Duodenal mucosa (tissue), 2 donors: ENCODE data around the gene DPYD.

Source experiments
- H3K27ac ChIP-seq: one replicate; pipeline ENCODE4 v1.7.0; 2013; ENCODE audit warnings: low read depth, low read length
- H3K27me3 ChIP-seq, 2 donors: one replicate each; pipeline ENCODE4 v1.7.0; 2013; ENCODE audit warnings: low read length in 2 of 2, control low read depth in 1 of 2; ENCODE audit not compliant: insufficient read depth in 2 of 2, control insufficient read depth in 1 of 2
- H3K36me3 ChIP-seq, 2 donors: one replicate each; pipeline ENCODE4 v1.7.0; 2013; ENCODE audit warnings: low read length in 2 of 2, control low read depth in 1 of 2; ENCODE audit not compliant: insufficient read depth in 2 of 2, control insufficient read depth in 1 of 2
- H3K4me1 ChIP-seq, 2 donors: one replicate each; pipeline ENCODE4 v1.7.0; 2013; ENCODE audit warnings: low read length in 2 of 2, control low read depth in 1 of 2; ENCODE audit not compliant: insufficient read depth in 2 of 2, control insufficient read depth in 1 of 2
- H3K4me3 ChIP-seq, 2 donors: one replicate each; pipeline ENCODE4 v1.7.0; 2013; ENCODE audit warnings: low read length in 2 of 2, low read depth in 1 of 2
- H3K9ac ChIP-seq, 2 donors: one replicate each; pipeline ENCODE4 v1.7.0; 2013; ENCODE audit warnings: low read length in 2 of 2, low read depth in 1 of 2
- H3K9me3 ChIP-seq, 2 donors: one replicate each; pipeline ENCODE4 v1.7.0; 2013; ENCODE audit warnings: low read length in 2 of 2, control low read depth in 1 of 2; ENCODE audit not compliant: control insufficient read depth in 1 of 2

DPYD gene

DNA sequence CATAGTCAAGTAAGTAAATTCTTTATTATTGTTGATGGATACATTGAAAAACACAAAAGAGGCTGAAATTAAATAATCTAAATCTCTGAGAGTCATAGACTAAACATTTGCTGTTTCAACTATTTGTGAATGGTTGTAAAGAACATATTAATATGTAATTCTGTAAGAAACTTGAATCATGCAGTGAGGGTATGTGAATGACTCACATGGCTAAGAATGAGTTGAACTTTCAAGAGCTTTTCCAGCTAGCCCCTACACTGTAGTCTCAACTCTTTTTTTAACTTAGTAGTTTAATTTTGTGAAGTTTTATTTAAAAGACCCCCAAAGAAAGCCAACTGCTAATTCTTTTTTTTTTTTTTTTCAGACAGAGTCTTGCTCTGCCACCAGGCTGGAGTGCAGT, 588.1 kb downstream of the DPYD start:
- Histone ChIP-seq H3K4me1 (no peaks in the 10 kb centered on the region), H3K4me3 (no peak overlapping the region), H3K36me3 (no peaks in the 10 kb centered on the region), H3K9me3 (no peaks in the 10 kb centered on the region), H3K9ac (no peak overlapping the region), H3K27ac (no peak overlapping the region), H3K27me3 (no peaks in the 10 kb centered on the region)

DNA sequence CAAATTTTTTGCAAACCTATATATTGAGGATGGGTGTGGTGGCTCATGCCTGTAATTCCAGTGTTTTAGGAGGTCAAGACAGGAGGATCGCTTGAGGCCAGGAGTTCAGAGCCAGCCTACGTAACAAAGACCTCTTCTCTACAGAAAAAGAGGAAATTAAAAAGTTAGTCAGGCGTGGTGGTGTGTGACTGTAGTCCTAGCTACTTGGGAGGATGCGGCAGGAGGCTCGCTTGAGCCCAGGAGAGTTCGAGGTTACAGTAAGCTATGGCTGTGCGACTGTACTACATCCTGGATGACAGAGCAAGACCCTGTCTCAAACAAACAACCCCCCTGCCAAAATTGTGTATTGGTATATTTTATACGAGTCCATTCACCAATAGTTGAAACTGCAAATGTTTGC, 589.7 kb downstream of the DPYD start:
- Histone ChIP-seq H3K4me1 (no peaks in the 10 kb centered on the region), H3K4me3 (no peak overlapping the region), H3K27ac (no peak overlapping the region), H3K36me3 (no peaks in the 10 kb centered on the region), H3K9me3 (no peaks in the 10 kb centered on the region), H3K9ac (no peak overlapping the region), H3K27me3 (no peaks in the 10 kb centered on the region)

DNA sequence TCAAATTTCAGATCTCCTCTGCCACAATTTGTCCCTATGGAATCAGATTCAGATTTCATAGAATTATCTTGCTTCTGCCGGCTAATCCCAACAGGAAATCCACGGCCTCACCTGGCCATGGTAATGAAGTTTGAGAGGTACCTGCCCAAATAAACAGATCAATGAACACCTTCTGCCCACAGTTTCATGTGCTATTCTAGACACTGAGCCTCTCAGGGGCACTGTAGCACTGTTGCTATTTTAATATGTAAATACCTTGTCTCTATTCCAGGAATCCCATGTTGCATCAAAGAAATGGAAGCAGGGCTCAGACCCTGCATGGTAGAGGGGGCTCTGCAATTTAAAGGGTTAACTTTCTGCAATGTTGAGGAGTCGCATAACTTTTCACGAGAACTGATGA, 606.1 kb downstream of the DPYD start:
- Histone ChIP-seq H3K4me1 (no peaks in the 10 kb centered on the region), H3K9me3 (no peaks in the 10 kb centered on the region), H3K4me3 (no peak overlapping the region)

DNA sequence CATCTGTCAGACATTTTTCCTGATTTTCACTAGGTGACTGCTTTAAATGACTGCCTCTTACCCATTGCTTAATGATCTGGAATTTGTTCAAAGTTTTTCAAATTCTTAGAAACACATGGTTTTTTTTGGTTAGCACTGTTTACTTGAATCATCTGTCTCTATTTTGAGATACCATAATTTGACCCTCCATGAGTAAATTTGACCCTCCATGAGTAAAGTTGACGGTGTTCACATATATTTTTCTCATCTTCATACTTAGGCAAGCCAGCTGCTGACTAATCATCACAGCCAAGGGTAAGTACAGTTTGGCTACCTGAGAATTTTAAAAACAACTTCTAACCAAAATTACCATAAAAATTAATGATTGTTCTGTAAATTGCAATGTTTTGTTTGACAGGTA, 612.7 kb downstream of the DPYD start:
- H3K36me3 ChIP-seq = peaks cover 0 to 9% of the 10 kb centered on the region in 2 donors
- H3K27me3 ChIP-seq = no peaks in the 10 kb centered on the region
- no peaks in the 10 kb centered on the region for H3K9me3 ChIP-seq
- H3K27ac ChIP-seq = no peak overlapping the region
- no peak overlapping the region for H3K4me3 ChIP-seq
- H3K9ac ChIP-seq = no peak overlapping the region
- no peaks in the 10 kb centered on the region for H3K4me1 ChIP-seq

More for the DNA sequence above, 606.1 kb downstream of the DPYD start:
- H3K36me3 ChIP-seq = no peaks in the 10 kb centered on the region
- H3K27ac ChIP-seq = no peak overlapping the region
- H3K27me3 ChIP-seq = no peaks in the 10 kb centered on the region
- H3K9ac ChIP-seq = no peak overlapping the region

DNA sequence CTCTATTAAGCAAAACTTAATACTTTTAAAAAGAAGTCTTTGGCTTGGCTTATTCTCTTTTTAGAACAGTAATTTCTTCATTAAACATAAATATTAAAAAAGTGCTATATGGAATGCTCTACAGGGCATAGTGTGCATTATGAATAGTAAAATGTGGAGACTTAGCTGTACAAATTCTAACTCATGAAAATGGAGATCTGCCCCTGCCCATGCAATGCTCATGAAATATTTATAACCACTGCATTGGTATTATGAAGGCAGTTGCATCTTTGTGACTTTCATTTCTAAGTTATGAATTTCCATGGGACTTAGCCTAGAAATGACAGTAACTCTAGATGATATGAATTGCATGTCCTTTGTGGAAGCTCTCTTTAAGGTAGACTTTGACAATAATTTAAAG, 613.3 kb downstream of the DPYD start:
- no peak overlapping the region for H3K9ac ChIP-seq
- peaks cover 0 to 9% of the 10 kb centered on the region in 2 donors for H3K36me3 ChIP-seq
- no peaks in the 10 kb centered on the region for H3K9me3 ChIP-seq
- no peaks in the 10 kb centered on the region for H3K4me1 ChIP-seq
- H3K27me3 ChIP-seq = no peaks in the 10 kb centered on the region
- H3K4me3 ChIP-seq = no peak overlapping the region
- no peak overlapping the region for H3K27ac ChIP-seq

DNA sequence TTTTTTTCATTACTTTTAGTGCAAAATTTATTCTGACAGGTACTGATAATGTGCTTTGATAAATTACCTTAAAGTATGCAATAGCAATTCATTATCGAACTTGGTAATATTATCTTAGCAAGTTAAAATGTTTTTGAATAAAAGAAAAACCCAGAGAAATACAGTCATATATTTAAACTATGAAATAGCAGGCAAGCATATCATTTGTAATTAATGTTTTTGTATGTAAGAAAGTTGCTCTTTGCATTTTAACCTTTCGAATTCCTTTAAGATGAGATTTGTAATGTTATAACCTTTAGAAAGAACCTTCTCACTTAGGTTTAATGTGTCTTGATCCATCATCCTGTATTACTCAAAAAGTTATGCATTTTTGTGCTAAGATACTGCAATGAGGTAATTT, 613.7 kb downstream of the DPYD start:
- no peaks in the 10 kb centered on the region for H3K9me3 ChIP-seq
- no peak overlapping the region for H3K4me3 ChIP-seq
- no peaks in the 10 kb centered on the region for H3K4me1 ChIP-seq
- peaks cover 0 to 9% of the 10 kb centered on the region in 2 donors for H3K36me3 ChIP-seq
- H3K9ac ChIP-seq = no peak overlapping the region
- no peaks in the 10 kb centered on the region for H3K27me3 ChIP-seq
- H3K27ac ChIP-seq = no peak overlapping the region

DNA sequence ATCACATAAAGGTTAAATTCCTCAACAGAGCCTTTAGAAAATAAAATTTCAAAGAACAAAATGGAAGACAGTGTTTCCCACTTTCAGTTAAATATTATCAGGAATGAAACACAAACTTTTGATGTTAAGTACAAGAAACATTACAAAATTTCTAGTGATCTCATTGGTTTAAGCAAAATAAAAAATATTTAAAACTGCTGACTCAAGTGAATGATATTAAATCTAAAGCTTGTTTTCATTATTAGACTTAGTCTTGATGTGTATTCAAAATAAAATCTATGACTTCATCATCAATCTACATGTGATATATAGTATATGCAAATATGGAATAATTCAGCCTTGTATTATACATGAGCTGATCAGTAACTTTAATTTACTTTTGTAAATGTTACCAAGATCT, 614.3 kb downstream of the DPYD start:
- Histone ChIP-seq H3K9me3 (no peaks in the 10 kb centered on the region), H3K27me3 (no peaks in the 10 kb centered on the region), H3K9ac (no peak overlapping the region), H3K27ac (no peak overlapping the region), H3K4me3 (no peak overlapping the region), H3K4me1 (no peaks in the 10 kb centered on the region), H3K36me3 (peaks cover 0 to 9% of the 10 kb centered on the region in 2 donors)

DNA sequence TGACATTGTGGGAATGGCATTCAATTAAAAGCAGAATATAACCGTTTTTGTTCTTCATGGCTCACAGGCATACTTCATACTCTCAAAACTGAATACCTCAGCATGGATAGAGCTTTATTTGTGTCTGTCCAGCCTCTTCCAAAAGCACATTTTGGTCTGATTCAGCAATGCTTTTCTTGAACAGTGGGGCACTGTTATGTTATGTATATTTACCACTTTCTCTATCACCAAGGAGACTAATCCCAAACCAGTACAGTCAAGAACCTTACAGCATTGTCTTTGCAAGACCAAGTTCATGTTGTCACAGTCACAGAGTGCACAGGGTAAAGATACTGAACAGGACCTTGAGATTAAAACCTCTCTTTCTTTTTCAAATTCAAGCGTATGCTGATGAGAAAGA, 616.5 kb downstream of the DPYD start:
- Histone ChIP-seq H3K36me3 (peaks cover 0 to 9% of the 10 kb centered on the region in 2 donors), H3K4me3 (no peak overlapping the region), H3K9ac (no peak overlapping the region), H3K9me3 (no peaks in the 10 kb centered on the region), H3K4me1 (no peaks in the 10 kb centered on the region), H3K27ac (no peak overlapping the region), H3K27me3 (no peaks in the 10 kb centered on the region)

DNA sequence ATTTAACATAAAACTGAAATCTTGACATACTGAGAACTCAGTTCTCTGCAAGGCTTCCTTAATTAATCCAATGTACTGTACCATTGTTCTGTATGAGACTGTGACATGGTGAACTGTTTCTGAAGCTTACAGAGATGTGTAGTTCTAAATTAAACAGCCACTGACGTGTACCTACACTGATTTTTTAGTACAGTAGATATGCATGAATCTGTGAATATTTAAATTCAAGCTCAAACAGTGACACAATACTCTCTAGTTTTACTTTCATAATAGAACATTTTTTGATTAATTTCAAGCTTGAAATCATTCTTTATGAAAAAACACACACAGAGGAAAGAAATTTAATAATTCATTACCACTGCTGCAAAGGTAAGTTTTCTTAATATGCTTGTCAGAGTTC, 621.9 kb downstream of the DPYD start:
- H3K9ac ChIP-seq = no peak overlapping the region
- H3K27me3 ChIP-seq = no peaks in the 10 kb centered on the region
- H3K4me1 ChIP-seq = no peaks in the 10 kb centered on the region
- H3K27ac ChIP-seq = no peak overlapping the region
- H3K36me3 ChIP-seq = no peaks in the 10 kb centered on the region
- H3K4me3 ChIP-seq = no peak overlapping the region
- no peaks in the 10 kb centered on the region for H3K9me3 ChIP-seq

DNA sequence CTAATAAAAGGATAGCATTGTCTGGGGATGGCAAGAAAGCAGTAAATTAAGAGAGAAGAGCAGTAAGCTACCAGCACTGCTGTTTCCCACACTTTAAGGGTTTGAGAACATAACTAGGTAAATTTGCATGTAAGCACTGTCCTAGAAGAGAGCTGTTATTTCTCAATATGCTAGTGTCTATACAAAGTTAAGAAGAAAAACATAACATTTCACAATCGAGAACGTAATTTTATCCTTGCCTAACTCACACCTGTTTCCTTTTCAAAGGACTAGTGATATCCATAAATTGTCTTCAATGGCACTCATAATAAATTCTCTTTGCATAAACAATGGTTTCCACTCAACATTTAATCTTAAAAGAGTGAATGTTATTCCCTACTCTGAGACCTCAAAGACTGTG, 623.2 kb downstream of the DPYD start:
- Histone ChIP-seq H3K27me3 (no peaks in the 10 kb centered on the region), H3K4me3 (no peak overlapping the region), H3K9me3 (no peaks in the 10 kb centered on the region), H3K27ac (no peak overlapping the region), H3K36me3 (no peaks in the 10 kb centered on the region), H3K4me1 (no peaks in the 10 kb centered on the region), H3K9ac (no peak overlapping the region)

DNA sequence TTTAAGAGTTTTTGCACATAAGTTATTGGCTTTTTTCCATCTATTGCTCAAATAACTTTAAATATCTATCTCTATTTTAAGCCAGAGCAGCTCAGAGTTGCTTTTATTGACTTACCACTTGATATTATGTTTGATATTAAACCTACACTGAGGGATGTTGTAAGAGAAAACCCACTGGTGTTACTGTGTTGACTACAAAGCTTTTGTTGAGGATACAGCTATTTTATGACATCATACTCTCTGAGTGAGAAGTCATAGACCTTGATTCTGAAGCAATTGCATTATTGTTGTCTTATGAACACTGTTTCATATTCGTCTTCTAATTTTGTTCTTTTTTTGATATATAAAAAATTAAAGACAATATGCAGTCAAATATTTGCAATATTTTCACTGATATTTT, 638.9 kb downstream of the DPYD start:
- Histone ChIP-seq H3K27me3 (no peaks in the 10 kb centered on the region), H3K27ac (no peak overlapping the region), H3K4me1 (peaks cover 0 to 11% of the 10 kb centered on the region in 2 donors), H3K9me3 (no peaks in the 10 kb centered on the region), H3K9ac (no peak overlapping the region), H3K4me3 (no peak overlapping the region), H3K36me3 (no peaks in the 10 kb centered on the region)
